ENCODE results near the gene OR5AU1. TPM values are rescaled to one million over a fixed set of nuclear protein-coding genes. Genes with fewer than 3 reads are reported as not detected.

OR5AU1 gene
- total and polyA plus RNA-seq, 2 of the 4 experiments (the other 2 are of a cell fraction): not detected

GRCh38 chr14:21112255-21112654 lies 43.6 kb downstream of the OR5AU1 start:
- H4K91ac ChIP-seq (ENCODE audit: insufficient read depth, low read depth, low read length): no peak overlapping the region
- H3K9me1 ChIP-seq (ENCODE audit: insufficient read depth, low read length): no peaks in the 10 kb centered on the region
- no peak overlapping the region for H3K9ac ChIP-seq (ENCODE audit: low read depth, low read length)
- in situ Hi-C loops (cut with MboI; ENCODE audit: low sequenced_read_pairs) (no loop called here), intact Hi-C loops (cut with micrococcal nuclease) (no loop called here), dilution Hi-C loops (cut with HindIII; ENCODE audit: low sequenced_read_pairs, unreplicated experiment) (no loop called here)
- no peak overlapping the region for H2AFZ ChIP-seq (replicated peaks; ENCODE audit: low read length, poor library complexity)
- no TSS peak for BruUV-seq (replicated peaks)
- no peak overlapping the region for H2BK120ac ChIP-seq (ENCODE audit: low read depth, low read length)
- no peak overlapping the region for H3K4me2 ChIP-seq (ENCODE audit: low read depth, low read length)
- no peak overlapping the region for H3K14ac ChIP-seq (replicated peaks; ENCODE audit: low read depth, low read length)
- no peaks in the 10 kb centered on the region for H3K9me3 ChIP-seq (ENCODE audit: control insufficient read depth, insufficient read depth, low read length)
- H3K23ac ChIP-seq (ENCODE audit: low read depth, low read length): no peak overlapping the region
- no peak overlapping the region for H4K5ac ChIP-seq (ENCODE audit: low read depth, low read length)
- H2BK5ac ChIP-seq (ENCODE audit: low read depth, low read length, poor library complexity, severe bottlenecking): no peak overlapping the region
- no peak overlapping the region for H3K56ac ChIP-seq (ENCODE audit: extremely low read depth, insufficient read depth, low read length)
- no peak overlapping the region for H3K18ac ChIP-seq (ENCODE audit: low read depth, low read length)
- no peaks in the 10 kb centered on the region for H3K79me1 ChIP-seq (ENCODE audit: low read depth in 1 of 2, low read length in 2 of 2)
- no peaks in the 10 kb centered on the region for H3K27me3 ChIP-seq (ENCODE audit: control insufficient read depth, insufficient read depth, low read length)
- no peak overlapping the region for H2AK5ac ChIP-seq (ENCODE audit: low read depth, low read length)
- no peak overlapping the region for H2BK15ac ChIP-seq (ENCODE audit: low read depth, low read length)
- TF ChIP-seq BHLHE40 (IDR thresholded peaks at IDR 0.05; ENCODE audit: low read depth, low read length) (no peak), RAD21 (IDR thresholded peaks at IDR 0.05; ENCODE audit: low read length) (no peak), MAFK (IDR thresholded peaks at IDR 0.05; ENCODE audit: low read depth, low read length) (no peak), CEBPB (IDR thresholded peaks at IDR 0.05; ENCODE audit: low read depth, low read length) (no peak), CHD1 (IDR thresholded peaks at IDR 0.05; ENCODE audit: low read depth, low read length) (no peak), SMC3 (IDR thresholded peaks at IDR 0.05; ENCODE audit: low read depth, low read length) (no peak), POLR2A (IDR thresholded peaks at IDR 0.05; ENCODE audit: low read depth, low read length) (no peak), FOS (IDR thresholded peaks at IDR 0.05; ENCODE audit: low read depth, low read length) (no peak), RFX5 (IDR thresholded peaks at IDR 0.05; ENCODE audit: low read depth, low read length) (no peak), CTCF (conservative IDR thresholded peaks at IDR 0.05; ENCODE audit: low read depth, low read length) (no peak), NFE2L2 (IDR thresholded peaks at IDR 0.05; ENCODE audit: low read depth, low read length) (no peak), USF2 (IDR thresholded peaks at IDR 0.05; ENCODE audit: low read depth, low read length) (no peak), ELK1 (IDR thresholded peaks at IDR 0.05; ENCODE audit: borderline replicate concordance, low read depth, low read length) (no peak), MAZ (IDR thresholded peaks at IDR 0.05; ENCODE audit: borderline replicate concordance, low read depth, low read length) (no peak)
- POLR2A ChIA-PET (ENCODE audit: unreplicated experiment): no interaction called here
- no peak overlapping the region for H3K4me3 ChIP-seq (ENCODE audit: insufficient read depth, low read depth, low read length)
- no peaks in the 10 kb centered on the region for H3K36me3 ChIP-seq (ENCODE audit: control insufficient read depth, insufficient read depth, low read length)
- DNase-seq (no peak), ATAC-seq (ENCODE audit: low read depth) (no peak)
- no peak overlapping the region for H3K4ac ChIP-seq (ENCODE audit: low read depth, low read length)
- no peak overlapping the region for H2BK20ac ChIP-seq (ENCODE audit: low read depth, low read length)
- H3K4me1 ChIP-seq (ENCODE audit: control insufficient read depth, insufficient read depth, low read length): no peaks in the 10 kb centered on the region
- H2AK9ac ChIP-seq (replicated peaks; ENCODE audit: low read depth, low read length, poor library complexity): no peak overlapping the region
- H4K20me1 ChIP-seq (ENCODE audit: insufficient read depth, low read length): no peaks in the 10 kb centered on the region
- H4K8ac ChIP-seq (ENCODE audit: low read depth in 2 of 2, low read length in 2 of 2): no peak overlapping the region
- WGBS, 2 experiments (ENCODE audit: extremely low coverage in 2 of 2, insufficient read length in 1 of 2): no CpG with 5 or more reads among the region's 4 CpGs
- no peak overlapping the region for H3K27ac ChIP-seq (ENCODE audit: insufficient read depth, low read length)
- CTCF ChIA-PET: no interaction called here
